Measurements from ENCODE around the gene OR6B1.

DNA sequence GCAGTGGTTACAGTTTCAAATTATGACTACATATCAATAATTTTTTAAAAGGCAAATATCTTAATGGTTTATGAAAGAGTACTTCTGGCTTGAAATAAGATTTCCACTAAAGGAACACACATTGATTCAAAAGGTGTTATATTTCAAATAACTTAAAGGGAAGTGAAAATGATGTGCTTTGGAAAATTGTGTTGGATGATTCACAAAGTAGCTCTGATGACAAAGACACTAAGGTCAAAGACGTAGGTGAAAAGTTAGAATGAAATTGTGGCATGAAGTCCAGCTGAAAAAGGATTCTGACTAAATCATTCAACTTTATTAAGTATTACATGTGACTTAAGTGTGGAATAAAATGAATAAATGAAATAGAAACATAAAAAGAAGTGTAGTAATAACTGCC is 27.9 kb downstream of the OR6B1 start:
- no peak for TF ChIP-seq POLR2AphosphoS5 (IDR thresholded peaks at IDR 0.05)
- TF ChIP-seq, protein P1, sequence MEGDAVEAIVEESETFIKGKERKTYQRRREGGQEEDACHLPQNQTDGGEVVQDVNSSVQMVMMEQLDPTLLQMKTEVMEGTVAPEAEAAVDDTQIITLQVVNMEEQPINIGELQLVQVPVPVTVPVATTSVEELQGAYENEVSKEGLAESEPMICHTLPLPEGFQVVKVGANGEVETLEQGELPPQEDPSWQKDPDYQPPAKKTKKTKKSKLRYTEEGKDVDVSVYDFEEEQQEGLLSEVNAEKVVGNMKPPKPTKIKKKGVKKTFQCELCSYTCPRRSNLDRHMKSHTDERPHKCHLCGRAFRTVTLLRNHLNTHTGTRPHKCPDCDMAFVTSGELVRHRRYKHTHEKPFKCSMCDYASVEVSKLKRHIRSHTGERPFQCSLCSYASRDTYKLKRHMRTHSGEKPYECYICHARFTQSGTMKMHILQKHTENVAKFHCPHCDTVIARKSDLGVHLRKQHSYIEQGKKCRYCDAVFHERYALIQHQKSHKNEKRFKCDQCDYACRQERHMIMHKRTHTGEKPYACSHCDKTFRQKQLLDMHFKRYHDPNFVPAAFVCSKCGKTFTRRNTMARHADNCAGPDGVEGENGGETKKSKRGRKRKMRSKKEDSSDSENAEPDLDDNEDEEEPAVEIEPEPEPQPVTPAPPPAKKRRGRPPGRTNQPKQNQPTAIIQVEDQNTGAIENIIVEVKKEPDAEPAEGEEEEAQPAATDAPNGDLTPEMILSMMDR (IDR thresholded peaks at IDR 0.05) = no peak
- TF ChIP-seq POLR2A (IDR thresholded peaks at IDR 0.05) = no peak
